ENCODE measurements around the gene NR6A1.

The NR6A1 gene

GRCh38 chr9:124697326-124698200, 73.5 kb downstream of the NR6A1 start:
- Histone ChIP-seq H3K9me3 (ENCODE audit: control insufficient read depth, insufficient read depth, low read length) (no peaks in the 10 kb centered on the region), H3K27me3 (ENCODE audit: control insufficient read depth, low read length) (no peaks in the 10 kb centered on the region), H3K27ac (ENCODE audit: low read depth, low read length) (no peak overlapping the region), H3K36me3 (ENCODE audit: control insufficient read depth, low read length) (no peaks in the 10 kb centered on the region; the same call in 1 of the 2 replicates), H3K4me3 (ENCODE audit: low read length) (no peak overlapping the region), H3K4me1 (ENCODE audit: control insufficient read depth, low read length) (no peaks in the 10 kb centered on the region), H3K4me2 (ENCODE audit: low read length) (no peak overlapping the region), H4K20me1 (ENCODE audit: control insufficient read depth, insufficient read depth, low read depth, low read length) (no peaks in the 10 kb centered on the region), H3K9me2 (replicated peaks; ENCODE audit: control insufficient read depth, low read length) (no peaks in the 10 kb centered on the region), H3K79me2 (ENCODE audit: control insufficient read depth, low read length) (no peaks in the 10 kb centered on the region), H3F3A (ENCODE audit: control insufficient read depth, insufficient read depth) (peaks cover 9% of the 10 kb centered on the region; the same call in 1 of the 2 replicates)
- TF ChIP-seq EZH2phosphoT487 (IDR thresholded peaks at IDR 0.05; ENCODE audit: borderline replicate concordance, low read length): no peak
- TF ChIP-seq, protein P1, sequence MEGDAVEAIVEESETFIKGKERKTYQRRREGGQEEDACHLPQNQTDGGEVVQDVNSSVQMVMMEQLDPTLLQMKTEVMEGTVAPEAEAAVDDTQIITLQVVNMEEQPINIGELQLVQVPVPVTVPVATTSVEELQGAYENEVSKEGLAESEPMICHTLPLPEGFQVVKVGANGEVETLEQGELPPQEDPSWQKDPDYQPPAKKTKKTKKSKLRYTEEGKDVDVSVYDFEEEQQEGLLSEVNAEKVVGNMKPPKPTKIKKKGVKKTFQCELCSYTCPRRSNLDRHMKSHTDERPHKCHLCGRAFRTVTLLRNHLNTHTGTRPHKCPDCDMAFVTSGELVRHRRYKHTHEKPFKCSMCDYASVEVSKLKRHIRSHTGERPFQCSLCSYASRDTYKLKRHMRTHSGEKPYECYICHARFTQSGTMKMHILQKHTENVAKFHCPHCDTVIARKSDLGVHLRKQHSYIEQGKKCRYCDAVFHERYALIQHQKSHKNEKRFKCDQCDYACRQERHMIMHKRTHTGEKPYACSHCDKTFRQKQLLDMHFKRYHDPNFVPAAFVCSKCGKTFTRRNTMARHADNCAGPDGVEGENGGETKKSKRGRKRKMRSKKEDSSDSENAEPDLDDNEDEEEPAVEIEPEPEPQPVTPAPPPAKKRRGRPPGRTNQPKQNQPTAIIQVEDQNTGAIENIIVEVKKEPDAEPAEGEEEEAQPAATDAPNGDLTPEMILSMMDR (IDR thresholded peaks at IDR 0.05; ENCODE audit: low read depth, low read length, poor library complexity, severe bottlenecking): no peak

DNA sequence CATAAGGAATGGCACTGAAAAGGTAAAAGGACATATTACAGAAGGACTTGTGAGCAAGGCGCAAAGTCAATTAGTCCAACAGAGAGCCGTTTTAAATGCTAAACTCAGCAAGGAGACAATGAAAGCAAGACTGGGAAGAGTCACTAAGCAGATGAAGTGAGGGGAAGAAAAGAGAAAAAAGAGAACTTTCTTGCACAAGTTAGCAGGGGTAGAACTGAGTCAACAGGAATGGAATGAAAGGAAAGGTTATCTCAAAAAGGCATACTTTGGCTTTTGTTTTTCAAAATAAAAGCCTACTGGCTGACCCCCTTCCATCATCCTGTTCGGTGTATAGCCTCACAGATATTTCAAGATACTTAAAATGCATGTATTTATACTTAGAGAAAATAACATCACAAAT, 75.0 kb downstream of the NR6A1 start:
- H3K9me3 ChIP-seq (ENCODE audit: control insufficient read depth, insufficient read depth, low read length): no peaks in the 10 kb centered on the region
- H4K20me1 ChIP-seq (ENCODE audit: control insufficient read depth, insufficient read depth, low read depth, low read length): no peaks in the 10 kb centered on the region
- no peaks in the 10 kb centered on the region for H3K27me3 ChIP-seq (ENCODE audit: control insufficient read depth, low read length)
- H3K27ac ChIP-seq (ENCODE audit: low read depth, low read length): no peak overlapping the region
- no peaks in the 10 kb centered on the region; the same call in 1 of the 2 replicates for H3K36me3 ChIP-seq (ENCODE audit: control insufficient read depth, low read length)
- no peak overlapping the region for H3K4me2 ChIP-seq (ENCODE audit: low read length)
- no peaks in the 10 kb centered on the region for H3K4me1 ChIP-seq (ENCODE audit: control insufficient read depth, low read length)
- no peak overlapping the region for H3K4me3 ChIP-seq (ENCODE audit: low read length)
- H3F3A ChIP-seq (ENCODE audit: control insufficient read depth, insufficient read depth): peaks cover 9% of the 10 kb centered on the region; the same call in 1 of the 2 replicates
- H3K79me2 ChIP-seq (ENCODE audit: control insufficient read depth, low read length): no peaks in the 10 kb centered on the region
- TF ChIP-seq, protein P1 (IDR thresholded peaks at IDR 0.05; ENCODE audit: low read depth, low read length, poor library complexity, severe bottlenecking): no peak
- TF ChIP-seq EZH2phosphoT487 (IDR thresholded peaks at IDR 0.05; ENCODE audit: borderline replicate concordance, low read length): no peak
- no peaks in the 10 kb centered on the region for H3K9me2 ChIP-seq (replicated peaks; ENCODE audit: control insufficient read depth, low read length)

DNA sequence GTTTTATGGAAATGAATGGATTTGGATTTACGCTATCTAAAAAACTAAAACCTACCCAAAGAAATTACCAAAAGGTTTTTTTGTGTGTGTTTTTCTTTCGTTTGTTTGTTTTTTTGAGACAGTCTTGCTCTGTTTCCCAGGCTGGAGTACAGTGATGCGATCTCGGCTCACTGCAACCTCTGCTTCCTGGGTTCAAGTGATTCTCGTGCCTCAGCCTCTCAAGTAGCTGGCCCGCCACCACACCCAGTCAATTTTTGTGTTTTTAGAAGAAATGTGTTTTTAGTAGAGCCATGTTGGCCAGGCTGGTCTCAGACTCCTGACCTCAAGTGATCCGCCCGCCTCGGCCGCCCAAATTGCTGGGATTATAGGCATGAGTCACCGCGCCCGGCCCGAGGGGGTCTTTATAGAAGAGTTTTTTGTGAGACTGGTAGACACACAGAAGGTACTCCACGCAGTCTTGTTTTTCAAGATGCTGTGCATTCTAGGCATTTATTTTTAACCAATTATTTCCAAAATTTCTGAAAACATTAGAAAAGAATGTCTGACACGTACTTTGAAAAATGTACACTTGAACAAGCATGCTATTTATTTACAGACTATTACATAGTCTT, 75.7 kb downstream of the NR6A1 start:
- Histone ChIP-seq H3K79me2 (ENCODE audit: control insufficient read depth, low read length) (no peaks in the 10 kb centered on the region), H3K4me3 (ENCODE audit: low read length) (no peak overlapping the region), H4K20me1 (ENCODE audit: control insufficient read depth, insufficient read depth, low read depth, low read length) (no peaks in the 10 kb centered on the region), H3F3A (ENCODE audit: control insufficient read depth, insufficient read depth) (peaks cover 9% of the 10 kb centered on the region; the same call in 1 of the 2 replicates), H3K36me3 (ENCODE audit: control insufficient read depth, low read length) (no peaks in the 10 kb centered on the region; the same call in 1 of the 2 replicates), H3K9me2 (replicated peaks; ENCODE audit: control insufficient read depth, low read length) (no peaks in the 10 kb centered on the region), H3K4me2 (ENCODE audit: low read length) (no peak overlapping the region), H3K27me3 (ENCODE audit: control insufficient read depth, low read length) (no peaks in the 10 kb centered on the region), H3K4me1 (ENCODE audit: control insufficient read depth, low read length) (no peaks in the 10 kb centered on the region), H3K9me3 (ENCODE audit: control insufficient read depth, insufficient read depth, low read length) (no peaks in the 10 kb centered on the region), H3K27ac (ENCODE audit: low read depth, low read length) (no peak overlapping the region)
- TF ChIP-seq, protein P1 (IDR thresholded peaks at IDR 0.05; ENCODE audit: low read depth, low read length, poor library complexity, severe bottlenecking): no peak
- no peak for TF ChIP-seq EZH2phosphoT487 (IDR thresholded peaks at IDR 0.05; ENCODE audit: borderline replicate concordance, low read length)
